SK-N-SH treated with all-trans-retinoic acid at 6 μM for 48 hours (cell line): ENCODE results near the gene ADAMTSL1.

Experiments used
- ATAC-seq: fragments of 200-7000 bp; cut with Tn5 transposase; 3 replicates; pipeline ENCODE4 v1.9.1; 2020; ENCODE audit warnings: mild to moderate bottlenecking, moderate library complexity
- ARNTL ChIP-seq: fragments of 450-650 bp; formaldehyde crosslinking; IDR thresholded peaks from 2 replicates; pipeline ENCODE4 v1.5.0; 2020; ENCODE audit warnings: low read depth, mild to moderate bottlenecking, moderate library complexity, borderline replicate concordance
- BACH2 ChIP-seq: fragments of 250-450 bp; sonication (Bioruptor Pico); IDR thresholded peaks from 2 replicates; pipeline ENCODE4 v1.9.0; 2021; ENCODE audit warnings: mild to moderate bottlenecking, borderline replicate concordance
- CREB5 ChIP-seq: fragments of 250-450 bp; sonication (Bioruptor Pico); IDR thresholded peaks from 2 replicates; pipeline ENCODE4 v1.5.1; 2020; ENCODE audit warnings: low read depth, mild to moderate bottlenecking, moderate library complexity
- CSDC2 ChIP-seq: fragments of 250-450 bp; sonication (Bioruptor Pico); IDR thresholded peaks from 2 replicates; pipeline ENCODE4 v1.5.0; 2020; ENCODE audit warnings: mild to moderate bottlenecking, moderate library complexity
- ESRRG ChIP-seq: fragments of 250-450 bp; sonication (Bioruptor Pico); IDR thresholded peaks from 2 replicates; pipeline ENCODE4 v1.6.1; 2021; ENCODE audit warnings: mild to moderate bottlenecking
- GLIS3 ChIP-seq: fragments of 250-450 bp; sonication (Bioruptor Pico); IDR thresholded peaks from 2 replicates; pipeline ENCODE4 v1.5.0; 2020; ENCODE audit warnings: mild to moderate bottlenecking, moderate library complexity
- ISL1 ChIP-seq: fragments of 250-450 bp; sonication (Bioruptor Pico); IDR thresholded peaks from 2 replicates; pipeline ENCODE4 v2.1.2; 2022; ENCODE audit warnings: mild to moderate bottlenecking, moderate library complexity
- OSR1 ChIP-seq: fragments of 250-450 bp; sonication (Bioruptor Pico); IDR thresholded peaks from 2 replicates; pipeline ENCODE4 v1.8.0; 2022; ENCODE audit warnings: moderate library complexity, mild to moderate bottlenecking, inconsistent platforms
- RARB ChIP-seq: fragments of 250-450 bp; sonication (Bioruptor Pico); IDR thresholded peaks from 2 replicates; pipeline ENCODE4 v1.8.0; 2021; ENCODE audit warnings: mild to moderate bottlenecking, moderate library complexity
- SNAI2 ChIP-seq: fragments of 250-450 bp; sonication (Bioruptor Pico); IDR thresholded peaks from 2 replicates; pipeline ENCODE4 v1.5.0; 2020; ENCODE audit warnings: mild to moderate bottlenecking, moderate library complexity
- TCF4 ChIP-seq: fragments of 250-450 bp; sonication (Bioruptor Pico); IDR thresholded peaks from 2 replicates; pipeline ENCODE4 v1.8.0; 2021; ENCODE audit warnings: mild to moderate bottlenecking, moderate library complexity, borderline replicate concordance
- TOX ChIP-seq: fragments of 250-450 bp; sonication (Bioruptor Pico); IDR thresholded peaks from 2 replicates; pipeline ENCODE4 v1.8.0; 2021; ENCODE audit warnings: mild to moderate bottlenecking, moderate library complexity, borderline replicate concordance
- ZC3H10 ChIP-seq: fragments of 250-450 bp; sonication (Bioruptor Pico); IDR thresholded peaks from 2 replicates; pipeline ENCODE4 v1.5.1; 2021; ENCODE audit warnings: mild to moderate bottlenecking, moderate library complexity
- ZFP3 ChIP-seq: fragments of 250-450 bp; sonication (Bioruptor Pico); IDR thresholded peaks from 2 replicates; pipeline ENCODE4 v1.5.0; 2020; ENCODE audit warnings: mild to moderate bottlenecking, moderate library complexity
- ZFP30 ChIP-seq: fragments of 450-650 bp; formaldehyde crosslinking; IDR thresholded peaks from 2 replicates; pipeline ENCODE4 v1.5.0; 2022; ENCODE audit warnings: mild to moderate bottlenecking, moderate library complexity
- ZNF565 ChIP-seq: fragments of 450-650 bp; formaldehyde crosslinking; conservative IDR thresholded peaks from 2 replicates; pipeline ENCODE4 v1.5.0; 2020; ENCODE audit warnings: low read depth, mild to moderate bottlenecking, moderate library complexity
- ZNF70 ChIP-seq: fragments of 450-650 bp; formaldehyde crosslinking; IDR thresholded peaks from 2 replicates; pipeline ENCODE4 v1.5.0; 2020; ENCODE audit warnings: mild to moderate bottlenecking, moderate library complexity
- ZNF8 ChIP-seq: fragments of 450-650 bp; formaldehyde crosslinking; IDR thresholded peaks from 2 replicates; pipeline ENCODE4 v1.5.0; 2020; ENCODE audit warnings: mild to moderate bottlenecking, moderate library complexity
- TF ChIP-seq, protein P1 (sequence below): fragments of 250-450 bp; sonication (Bioruptor Pico); IDR thresholded peaks from 2 replicates; pipeline ENCODE4 v1.5.0; 2020; ENCODE audit warnings: mild to moderate bottlenecking, moderate library complexity
- TF ChIP-seq, protein P2 (sequence below): fragments of 250-450 bp; sonication (Bioruptor Pico); IDR thresholded peaks from 2 replicates; pipeline ENCODE4 v1.5.1; 2021; ENCODE audit warnings: mild to moderate bottlenecking, moderate library complexity
- TF ChIP-seq, protein P3 (sequence below): fragments of 250-450 bp; sonication (Bioruptor Pico); IDR thresholded peaks from 2 replicates; pipeline ENCODE4 v1.8.0; 2021; ENCODE audit warnings: low read depth, mild to moderate bottlenecking, moderate library complexity, borderline replicate concordance
- TF ChIP-seq, protein P4 (sequence below): fragments of 250-450 bp; sonication (Bioruptor Pico); IDR thresholded peaks from 2 replicates; pipeline ENCODE4 v1.8.0; 2020; ENCODE audit warnings: mild to moderate bottlenecking, moderate library complexity, borderline replicate concordance

Gene ADAMTSL1

DNA sequence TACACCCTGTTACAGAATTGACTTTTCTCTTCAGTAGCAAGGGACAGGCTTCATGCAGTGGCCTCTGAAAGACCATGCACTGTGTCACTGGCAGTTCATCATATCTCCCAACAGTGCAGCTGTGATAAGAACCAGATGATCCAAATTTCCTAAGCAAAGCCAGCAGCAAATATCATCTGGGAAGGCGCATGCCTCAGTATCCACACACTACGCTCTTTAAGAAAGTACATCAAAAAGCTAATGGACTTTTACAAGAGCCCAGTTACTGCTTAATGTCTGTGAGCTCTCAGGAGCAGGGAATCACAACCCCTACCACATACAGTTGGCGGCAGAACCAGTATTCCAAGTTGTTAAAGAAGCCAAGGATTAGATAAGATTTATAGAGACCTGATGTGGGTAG is 25.1 kb downstream of the ADAMTSL1 start:
- peak; percentile 51 for ATAC-seq
- TF ChIP-seq, protein P1, sequence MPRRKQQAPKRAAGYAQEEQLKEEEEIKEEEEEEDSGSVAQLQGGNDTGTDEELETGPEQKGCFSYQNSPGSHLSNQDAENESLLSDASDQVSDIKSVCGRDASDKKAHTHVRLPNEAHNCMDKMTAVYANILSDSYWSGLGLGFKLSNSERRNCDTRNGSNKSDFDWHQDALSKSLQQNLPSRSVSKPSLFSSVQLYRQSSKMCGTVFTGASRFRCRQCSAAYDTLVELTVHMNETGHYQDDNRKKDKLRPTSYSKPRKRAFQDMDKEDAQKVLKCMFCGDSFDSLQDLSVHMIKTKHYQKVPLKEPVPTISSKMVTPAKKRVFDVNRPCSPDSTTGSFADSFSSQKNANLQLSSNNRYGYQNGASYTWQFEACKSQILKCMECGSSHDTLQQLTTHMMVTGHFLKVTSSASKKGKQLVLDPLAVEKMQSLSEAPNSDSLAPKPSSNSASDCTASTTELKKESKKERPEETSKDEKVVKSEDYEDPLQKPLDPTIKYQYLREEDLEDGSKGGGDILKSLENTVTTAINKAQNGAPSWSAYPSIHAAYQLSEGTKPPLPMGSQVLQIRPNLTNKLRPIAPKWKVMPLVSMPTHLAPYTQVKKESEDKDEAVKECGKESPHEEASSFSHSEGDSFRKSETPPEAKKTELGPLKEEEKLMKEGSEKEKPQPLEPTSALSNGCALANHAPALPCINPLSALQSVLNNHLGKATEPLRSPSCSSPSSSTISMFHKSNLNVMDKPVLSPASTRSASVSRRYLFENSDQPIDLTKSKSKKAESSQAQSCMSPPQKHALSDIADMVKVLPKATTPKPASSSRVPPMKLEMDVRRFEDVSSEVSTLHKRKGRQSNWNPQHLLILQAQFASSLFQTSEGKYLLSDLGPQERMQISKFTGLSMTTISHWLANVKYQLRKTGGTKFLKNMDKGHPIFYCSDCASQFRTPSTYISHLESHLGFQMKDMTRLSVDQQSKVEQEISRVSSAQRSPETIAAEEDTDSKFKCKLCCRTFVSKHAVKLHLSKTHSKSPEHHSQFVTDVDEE (CRISPR knock-in tag) = no peak
- TF ChIP-seq RARB (CRISPR knock-in tag) (no peak), CSDC2 (CRISPR knock-in tag) (no peak), ZNF70 (no peak), ARNTL (CRISPR knock-in tag) (no peak), CREB5 (no peak), SNAI2 (no peak), BACH2 (no peak), TCF4 (CRISPR knock-in tag) (no peak), ZNF8 (CRISPR knock-in tag) (no peak), ESRRG (CRISPR knock-in tag) (no peak), ISL1 (CRISPR knock-in tag) (no peak), TOX (CRISPR knock-in tag) (no peak), ZC3H10 (CRISPR knock-in tag) (no peak), GLIS3 (CRISPR knock-in tag) (no peak), ZFP3 (CRISPR knock-in tag) (no peak)
- TF ChIP-seq, protein P2, sequence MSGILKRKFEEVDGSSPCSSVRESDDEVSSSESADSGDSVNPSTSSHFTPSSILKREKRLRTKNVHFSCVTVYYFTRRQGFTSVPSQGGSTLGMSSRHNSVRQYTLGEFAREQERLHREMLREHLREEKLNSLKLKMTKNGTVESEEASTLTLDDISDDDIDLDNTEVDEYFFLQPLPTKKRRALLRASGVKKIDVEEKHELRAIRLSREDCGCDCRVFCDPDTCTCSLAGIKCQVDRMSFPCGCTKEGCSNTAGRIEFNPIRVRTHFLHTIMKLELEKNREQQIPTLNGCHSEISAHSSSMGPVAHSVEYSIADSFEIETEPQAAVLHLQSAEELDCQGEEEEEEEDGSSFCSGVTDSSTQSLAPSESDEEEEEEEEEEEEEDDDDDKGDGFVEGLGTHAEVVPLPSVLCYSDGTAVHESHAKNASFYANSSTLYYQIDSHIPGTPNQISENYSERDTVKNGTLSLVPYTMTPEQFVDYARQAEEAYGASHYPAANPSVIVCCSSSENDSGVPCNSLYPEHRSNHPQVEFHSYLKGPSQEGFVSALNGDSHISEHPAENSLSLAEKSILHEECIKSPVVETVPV (CRISPR knock-in tag) = no peak
- TF ChIP-seq, protein P3, sequence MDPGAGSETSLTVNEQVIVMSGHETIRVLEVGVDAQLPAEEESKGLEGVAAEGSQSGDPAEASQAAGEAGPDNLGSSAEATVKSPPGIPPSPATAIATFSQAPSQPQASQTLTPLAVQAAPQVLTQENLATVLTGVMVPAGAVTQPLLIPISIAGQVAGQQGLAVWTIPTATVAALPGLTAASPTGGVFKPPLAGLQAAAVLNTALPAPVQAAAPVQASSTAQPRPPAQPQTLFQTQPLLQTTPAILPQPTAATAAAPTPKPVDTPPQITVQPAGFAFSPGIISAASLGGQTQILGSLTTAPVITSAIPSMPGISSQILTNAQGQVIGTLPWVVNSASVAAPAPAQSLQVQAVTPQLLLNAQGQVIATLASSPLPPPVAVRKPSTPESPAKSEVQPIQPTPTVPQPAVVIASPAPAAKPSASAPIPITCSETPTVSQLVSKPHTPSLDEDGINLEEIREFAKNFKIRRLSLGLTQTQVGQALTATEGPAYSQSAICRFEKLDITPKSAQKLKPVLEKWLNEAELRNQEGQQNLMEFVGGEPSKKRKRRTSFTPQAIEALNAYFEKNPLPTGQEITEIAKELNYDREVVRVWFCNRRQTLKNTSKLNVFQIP (CRISPR knock-in tag) = no peak

DNA sequence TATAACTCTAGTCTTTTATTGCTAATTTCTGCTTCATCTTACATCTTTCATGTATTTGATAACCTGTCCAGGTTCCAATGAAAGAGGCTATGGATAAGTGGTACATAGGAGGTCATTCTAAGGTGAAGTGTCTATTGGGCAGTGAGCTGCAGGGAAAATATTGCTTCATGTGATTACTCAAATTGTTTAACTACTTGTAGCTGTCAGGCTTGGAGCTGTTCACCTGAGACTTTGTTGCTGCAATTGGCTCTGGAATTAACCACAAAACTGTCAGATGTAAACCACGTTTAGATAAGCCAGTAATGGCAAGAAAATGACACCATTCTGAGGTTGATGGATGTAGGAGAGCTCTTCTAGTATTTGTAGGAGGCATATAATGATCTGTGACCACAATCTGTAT is 26.0 kb downstream of the ADAMTSL1 start:
- no peak for ATAC-seq
- TF ChIP-seq, protein P1 (CRISPR knock-in tag) = no peak
- TF ChIP-seq OSR1 (no peak), ZFP3 (CRISPR knock-in tag) (no peak), ESRRG (CRISPR knock-in tag) (no peak)
- TF ChIP-seq, protein P2 (CRISPR knock-in tag) = no peak

GRCh38 chr9:18500451-18500850 is 26.5 kb downstream of the ADAMTSL1 start:
- ATAC-seq = no peak
- TF ChIP-seq, protein P4, sequence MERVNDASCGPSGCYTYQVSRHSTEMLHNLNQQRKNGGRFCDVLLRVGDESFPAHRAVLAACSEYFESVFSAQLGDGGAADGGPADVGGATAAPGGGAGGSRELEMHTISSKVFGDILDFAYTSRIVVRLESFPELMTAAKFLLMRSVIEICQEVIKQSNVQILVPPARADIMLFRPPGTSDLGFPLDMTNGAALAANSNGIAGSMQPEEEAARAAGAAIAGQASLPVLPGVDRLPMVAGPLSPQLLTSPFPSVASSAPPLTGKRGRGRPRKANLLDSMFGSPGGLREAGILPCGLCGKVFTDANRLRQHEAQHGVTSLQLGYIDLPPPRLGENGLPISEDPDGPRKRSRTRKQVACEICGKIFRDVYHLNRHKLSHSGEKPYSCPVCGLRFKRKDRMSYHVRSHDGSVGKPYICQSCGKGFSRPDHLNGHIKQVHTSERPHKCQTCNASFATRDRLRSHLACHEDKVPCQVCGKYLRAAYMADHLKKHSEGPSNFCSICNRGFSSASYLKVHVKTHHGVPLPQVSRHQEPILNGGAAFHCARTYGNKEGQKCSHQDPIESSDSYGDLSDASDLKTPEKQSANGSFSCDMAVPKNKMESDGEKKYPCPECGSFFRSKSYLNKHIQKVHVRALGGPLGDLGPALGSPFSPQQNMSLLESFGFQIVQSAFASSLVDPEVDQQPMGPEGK (CRISPR knock-in tag) = no peak
- TF ChIP-seq ZNF8 (CRISPR knock-in tag) (no peak), TCF4 (CRISPR knock-in tag) (no peak), ARNTL (CRISPR knock-in tag) (no peak), ZFP30 (CRISPR knock-in tag) (no peak), TOX (CRISPR knock-in tag) (no peak), ZC3H10 (CRISPR knock-in tag) (no peak), ESRRG (CRISPR knock-in tag) (no peak), ZNF565 (CRISPR knock-in tag) (no peak)
- TF ChIP-seq, protein P1 (CRISPR knock-in tag) = no peak
